ENCODE measurements around the gene ANKRD11. TPM values are rescaled to one million over a fixed set of nuclear protein-coding genes. Genes with fewer than 3 reads are reported as not detected.
"Not testable (repeated sequence)": the region's sequence is repeated elsewhere in the genome, so short reads cannot be mapped to it uniquely, and the experiment has no call there.

Gene ANKRD11
- total RNA-seq, 1 experiment from 2014 or later: 297 TPM

GRCh38 chr16:89431158-89431584, 59.2 kb downstream of the ANKRD11 start:
- Mint-ChIP-seq H3K4me1 (ENCODE audit: low read depth, unreplicated experiment) (peaks cover 6% of the 10 kb centered on the region), H3K4me3 (ENCODE audit: unreplicated experiment) (no peak overlapping the region), H3K36me3 (ENCODE audit: insufficient read depth, unreplicated experiment) (peaks cover 13% of the 10 kb centered on the region), H3K27me3 (ENCODE audit: insufficient read depth, unreplicated experiment) (no peaks in the 10 kb centered on the region), H3K9me3 (ENCODE audit: unreplicated experiment) (no peaks in the 10 kb centered on the region), H3K27ac (ENCODE audit: unreplicated experiment) (no peak overlapping the region)
- Histone ChIP-seq H3K4me1 (peaks cover 21% of the 10 kb centered on the region), H3K36me3 (ENCODE audit: control insufficient read depth, insufficient read depth, low read length) (no peaks in the 10 kb centered on the region), H3K4me3 (ENCODE audit: low read depth, low read length) (no peak overlapping the region), H3K9me3 (no peaks in the 10 kb centered on the region), H3K27me3 (replicated peaks; ENCODE audit: control insufficient read depth, insufficient read depth, low read length) (no peaks in the 10 kb centered on the region)
- intact Hi-C loops (cut with micrococcal nuclease; ENCODE audit: unreplicated experiment): no loop called here
- BruUV-seq (replicated peaks): no TSS peak
- TF ChIP-seq CTCF (IDR thresholded peaks at IDR 0.05; ENCODE audit: insufficient read depth in 1 of 2, low read depth in 1 of 2, low read length in 1 of 2, severe bottlenecking in 1 of 2, unreplicated experiment in 1 of 2): no peak
- ChIA-PET CTCF (no interaction called here), POLR2A (no interaction called here)
- DNase-seq: no peak

GRCh38 chr16:89430436-89431157, 59.8 kb downstream of the ANKRD11 start:
- no peak for TF ChIP-seq CTCF (IDR thresholded peaks at IDR 0.05; ENCODE audit: insufficient read depth in 1 of 2, low read depth in 1 of 2, low read length in 1 of 2, severe bottlenecking in 1 of 2, unreplicated experiment in 1 of 2)
- peaks cover 3% of the 10 kb centered on the region for H3K4me1 Mint-ChIP-seq (ENCODE audit: low read depth, unreplicated experiment)
- no peaks in the 10 kb centered on the region for H3K9me3 ChIP-seq
- peaks cover 18% of the 10 kb centered on the region for H3K36me3 Mint-ChIP-seq (ENCODE audit: insufficient read depth, unreplicated experiment)
- no TSS peak for BruUV-seq (replicated peaks)
- H3K4me3 Mint-ChIP-seq (ENCODE audit: unreplicated experiment): no peak overlapping the region
- no peak overlapping the region for H3K4me3 ChIP-seq (ENCODE audit: low read depth, low read length)
- ChIA-PET CTCF (no interaction called here), POLR2A (no interaction called here)
- H3K27me3 Mint-ChIP-seq (ENCODE audit: insufficient read depth, unreplicated experiment): no peaks in the 10 kb centered on the region
- no peaks in the 10 kb centered on the region for H3K36me3 ChIP-seq (ENCODE audit: control insufficient read depth, insufficient read depth, low read length)
- intact Hi-C loops (cut with micrococcal nuclease; ENCODE audit: unreplicated experiment): no loop called here
- H3K4me1 ChIP-seq: peaks cover 21% of the 10 kb centered on the region
- H3K27ac Mint-ChIP-seq (ENCODE audit: unreplicated experiment): peak overlapping the region; percentile 45
- no peaks in the 10 kb centered on the region for H3K9me3 Mint-ChIP-seq (ENCODE audit: unreplicated experiment)
- peak in 1 of 2 experiments; percentile 58 for DNase-seq
- H3K27me3 ChIP-seq (replicated peaks; ENCODE audit: control insufficient read depth, insufficient read depth, low read length): no peaks in the 10 kb centered on the region

GRCh38 chr16:89428605-89429004, 61.8 kb downstream of the ANKRD11 start:
- H3K4me3 Mint-ChIP-seq (ENCODE audit: unreplicated experiment); H3K4me3 ChIP-seq (ENCODE audit: low read depth, low read length); H3K27me3 ChIP-seq (replicated peaks; ENCODE audit: control insufficient read depth, insufficient read depth, low read length); H3K27me3 Mint-ChIP-seq (ENCODE audit: insufficient read depth, unreplicated experiment); H3K27ac Mint-ChIP-seq (ENCODE audit: unreplicated experiment); H3K9me3 ChIP-seq; BruUV-seq (replicated peaks); H3K4me1 Mint-ChIP-seq (ENCODE audit: low read depth, unreplicated experiment); CTCF ChIA-PET; POLR2A ChIA-PET; H3K9me3 Mint-ChIP-seq (ENCODE audit: unreplicated experiment); intact Hi-C loops (cut with micrococcal nuclease; ENCODE audit: unreplicated experiment); H3K36me3 ChIP-seq (ENCODE audit: control insufficient read depth, insufficient read depth, low read length); DNase-seq: not testable (repeated sequence)
- H3K36me3 Mint-ChIP-seq (ENCODE audit: insufficient read depth, unreplicated experiment): peaks cover 38% of the 10 kb centered on the region
- H3K4me1 ChIP-seq: peaks cover 21% of the 10 kb centered on the region

All from Caco-2 (cell line).